Upper lobe of left lung (tissue), 6 donors: ENCODE data around the gene TROAP. TPM values are rescaled to one million over a fixed set of nuclear protein-coding genes. Genes with fewer than 3 reads are reported as not detected.
A peak's percentile ranks its signal among the peaks of the same experiment; 100 is the strongest.

Experiments
- ATAC-seq, 2 donors: fragments of 200-7000 bp; cut with Tn5 transposase; one replicate each; pipeline ENCODE4 v1.9.1; 2022; ENCODE audit warnings: mild to moderate bottlenecking in 2 of 2, moderate library complexity in 2 of 2; ENCODE audit not compliant: low FRiP score in 2 of 2
- DNase-seq, 2 donors: peaks; one replicate each; pipeline ENCODE4 v3.0.0-alpha.2; 2019 to 2020
- H3K27ac ChIP-seq, 4 donors: fragments of 200-600 bp; sonication (generic); one replicate each; pipeline ENCODE4 v1.5.1; 2016 to 2019
- H3K27me3 ChIP-seq, 4 donors: fragments of 200-600 bp; sonication (generic); one replicate each; pipeline ENCODE4 v1.5.1; 2017 to 2019
- H3K36me3 ChIP-seq, 4 donors: fragments of 200-600 bp; sonication (generic); one replicate each; pipeline ENCODE4 v1.5.1; 2016 to 2019
- H3K4me1 ChIP-seq, 4 donors: fragments of 200-600 bp; sonication (generic); one replicate each; pipeline ENCODE4 v1.5.1; 2018 to 2019
- H3K4me3 ChIP-seq, 4 donors: fragments of 200-600 bp; sonication (generic); one replicate each; pipeline ENCODE4 v1.5.1; 2017 to 2019; ENCODE audit warnings: mild to moderate bottlenecking in 2 of 4, moderate library complexity in 1 of 4
- H3K9me3 ChIP-seq, 4 donors: fragments of 200-600 bp; sonication (generic); one replicate each; pipeline ENCODE4 v1.5.1; 2018 to 2019
- CTCF ChIP-seq, 6 experiments: fragments of 450-650 bp in 4 of 6; fragments of 200-600 bp in 2 of 6; sonication (generic) in 2 of 6; IDR thresholded peaks; one replicate each; pipeline ENCODE4 v1.5.1; 2016 to 2019; ENCODE audit warnings: antibody characterized with exemption in 6 of 6
- EP300 ChIP-seq, 4 donors: sonication (generic); formaldehyde crosslinking; IDR thresholded peaks; one replicate each; pipeline ENCODE4 v1.5.1; 2017; ENCODE audit warnings: antibody characterized with exemption in 4 of 4, control low read depth in 2 of 4
- POLR2A ChIP-seq, 4 donors: fragments of 450-650 bp; IDR thresholded peaks; one replicate each; pipeline ENCODE4 v1.5.1; 2016 to 2017; ENCODE audit warnings: antibody characterized with exemption in 4 of 4, mild to moderate bottlenecking in 2 of 4
- POLR2AphosphoS5 ChIP-seq, 2 donors: sonication (generic); formaldehyde crosslinking; IDR thresholded peaks; one replicate each; pipeline ENCODE4 v1.5.1; 2017; ENCODE audit warnings: antibody characterized with exemption in 2 of 2
- WGBS, 2 donors: methylation state at CpG; one replicate each; pipeline ENCODE4 v1.1.5; 2017 to 2018; 5-methylcytosine and 5-hydroxymethylcytosine counted together
- total RNA-seq, 6 donors: library from RNA; depleted of rRNA in 4 of 6; stranded (reverse); fragments of >200 nt in 4 of 6; gene quantifications; one replicate each; pipeline versions ENCODE4 v1.1.0 to v1.2.1, GENCODE V29; 2016 to 2021
- donor health status: DM: no; HTN: no; CAD: no; lungs with moderate emphysema.
- donor health status: DM: no; HTN: yes; CAD: no; lungs with severe emphysema.

Gene TROAP
- total RNA-seq, 6 donors from 2014 or later, result 0.86 to 3.3 (median 3.0) TPM; not detected in 2

- TF ChIP-seq POLR2AphosphoS5 (IDR thresholded peaks at IDR 0.05) (no peak), POLR2A (IDR thresholded peaks at IDR 0.05) (no peak), EP300 (IDR thresholded peaks at IDR 0.05) (no peak), CTCF (IDR thresholded peaks at IDR 0.05) (no peak)
- H3K27ac ChIP-seq, result no peak overlapping the region
- WGBS, 2 donors, result 83 to 86% methylated on average over 7 to 9 of the region's 9 CpGs
- DNase-seq (no peak), ATAC-seq (no peak)
- H3K4me3 ChIP-seq, result no peak overlapping the region
- no peaks in the 10 kb centered on the region for H3K36me3 ChIP-seq
- peaks cover 6 to 12% (median 8%) of the 10 kb centered on the region in 4 donors for H3K4me1 ChIP-seq
- H3K27me3 ChIP-seq, result no peaks in the 10 kb centered on the region
- no peaks in the 10 kb centered on the region for H3K9me3 ChIP-seq
Observed at GRCh38 chr12:49288922-49289555, 34.0 kb upstream of the TROAP start.

GRCh38 chr12:49292729-49293055, 30.4 kb upstream of the TROAP start:
- H3K4me3 ChIP-seq, result no peak overlapping the region
- no peak for ATAC-seq
- H3K9me3 ChIP-seq, result no peaks in the 10 kb centered on the region
- H3K27ac ChIP-seq, result peak overlapping the region in 2 of 4 donors; percentile 28 to 55
- H3K36me3 ChIP-seq, result no peaks in the 10 kb centered on the region
- peaks cover 21 to 38% (median 28%) of the 10 kb centered on the region in 4 donors for H3K4me1 ChIP-seq
- no peak for DNase-seq
- WGBS, 2 donors, result 65 to 74% methylated on average over 4 to 7 of the region's 7 CpGs
- TF ChIP-seq POLR2AphosphoS5 (IDR thresholded peaks at IDR 0.05), result no peak
- no peak for TF ChIP-seq EP300 (IDR thresholded peaks at IDR 0.05)
- TF ChIP-seq CTCF (IDR thresholded peaks at IDR 0.05), result no peak
- no peak for TF ChIP-seq POLR2A (IDR thresholded peaks at IDR 0.05)
- H3K27me3 ChIP-seq, result peaks cover 0 to 35% (median 27%) of the 10 kb centered on the region in 4 donors

GRCh38 chr12:49293056-49293956, 29.7 kb upstream of the TROAP start:
- DNase-seq (peak in 1 of 2 donors; percentile 48), ATAC-seq (peak; percentile 17 to 25)
- H3K36me3 ChIP-seq, result no peaks in the 10 kb centered on the region
- H3K27ac ChIP-seq, result peak overlapping the region in 2 of 4 donors; percentile 28 to 55
- peaks cover 21 to 44% (median 29%) of the 10 kb centered on the region in 4 donors for H3K4me1 ChIP-seq
- no peak for TF ChIP-seq POLR2AphosphoS5 (IDR thresholded peaks at IDR 0.05)
- no peak for TF ChIP-seq CTCF (IDR thresholded peaks at IDR 0.05)
- TF ChIP-seq POLR2A (IDR thresholded peaks at IDR 0.05), result no peak
- no peak for TF ChIP-seq EP300 (IDR thresholded peaks at IDR 0.05)
- no peaks in the 10 kb centered on the region for H3K9me3 ChIP-seq
- no peak overlapping the region for H3K4me3 ChIP-seq
- peaks cover 0 to 41% (median 31%) of the 10 kb centered on the region in 4 donors for H3K27me3 ChIP-seq
- WGBS, 2 donors, result 29 to 33% methylated on average over 11 to 14 of the region's 18 CpGs

- no peak for TF ChIP-seq POLR2A (IDR thresholded peaks at IDR 0.05)
- TF ChIP-seq EP300 (IDR thresholded peaks at IDR 0.05), result no peak
- no peak for TF ChIP-seq CTCF (IDR thresholded peaks at IDR 0.05)
- no peak for TF ChIP-seq POLR2AphosphoS5 (IDR thresholded peaks at IDR 0.05)
- 40 to 77% methylated on average over 1 to 8 of the region's 8 CpGs for WGBS, 2 donors
- DNase-seq (no peak), ATAC-seq (no peak)
- H3K27me3 ChIP-seq, result peaks cover 0 to 42% (median 34%) of the 10 kb centered on the region in 4 donors
- H3K27ac ChIP-seq, result peak overlapping the region in 1 of 4 donors; percentile 28
- no peak overlapping the region for H3K4me3 ChIP-seq
- H3K9me3 ChIP-seq, result no peaks in the 10 kb centered on the region
- peaks cover 21 to 46% (median 29%) of the 10 kb centered on the region in 4 donors for H3K4me1 ChIP-seq
- H3K36me3 ChIP-seq, result no peaks in the 10 kb centered on the region
Observed at GRCh38 chr12:49294086-49294803, 28.8 kb upstream of the TROAP start.
